HEK293 (cell line): Measurements from ENCODE around the gene TFAP2E.

ENCODE experiments used
- CTCF ChIA-PET: fragments of 350-600 bp; formaldehyde crosslinking; extraction: SDS; loops from one replicate; lab custom pipeline; 2021; ENCODE audit warnings: antibody characterized with exemption; lab: Yijun Ruan, JAX
- POLR2A ChIA-PET: fragments of 300-600 bp; formaldehyde crosslinking; extraction: SDS; loops from one replicate; lab custom pipeline; 2020; ENCODE audit warnings: antibody characterized with exemption, inconsistent platforms; lab: Yijun Ruan, JAX
- H3K27ac ChIP-seq: fragments of 200-500 bp; sonication (Bioruptor generic); 2 replicates; pipeline ENCODE4 v1.5.1; 2014; ENCODE audit warnings: low read depth, low read length, control low read depth, inconsistent platforms; ENCODE audit errors: extremely low read depth
- H3K36me3 ChIP-seq, 2 experiments: fragments of 200-500 bp in 1 of 2; sonication (Bioruptor generic) in 1 of 2; 1 replicate in 1 of 2; 2 replicates in 1 of 2; pipeline ENCODE4 v1.5.1; 2014 to 2017; ENCODE audit warnings: inconsistent platforms in 2 of 2, low read length in 2 of 2; ENCODE audit not compliant: control insufficient read depth in 2 of 2, insufficient read depth in 1 of 2
- H3K4me1 ChIP-seq: fragments of 200-500 bp; sonication (Bioruptor generic); 2 replicates; pipeline ENCODE4 v1.5.1; 2014; ENCODE audit warnings: mild to moderate bottlenecking, low read length, inconsistent platforms; ENCODE audit not compliant: control insufficient read depth, insufficient read depth
- H3K4me3 ChIP-seq: 2 replicates; pipeline ENCODE4 v1.5.1; 2011; ENCODE audit warnings: low read depth, mild to moderate bottlenecking, control low read depth, low read length, moderate library complexity
- H3K9me3 ChIP-seq: fragments of 200-500 bp; sonication (Bioruptor generic); 2 replicates; pipeline ENCODE4 v1.5.1; 2014; ENCODE audit warnings: low read depth, low read length, inconsistent platforms; ENCODE audit not compliant: control insufficient read depth, insufficient read depth
- CTCF ChIP-seq: fragments of 450-650 bp; formaldehyde crosslinking; IDR thresholded peaks from 2 replicates; pipeline ENCODE4 v1.5.1; 2016; ENCODE audit warnings: missing biosample characterization, missing genetic modification characterization
- SALL2 ChIP-seq: fragments of 450-650 bp; formaldehyde crosslinking; IDR thresholded peaks from 2 replicates; pipeline ENCODE4 v1.5.0; 2017; ENCODE audit warnings: missing biosample characterization, mild to moderate bottlenecking, missing genetic modification characterization, borderline replicate concordance
- ZBTB17 ChIP-seq: fragments of 450-650 bp; formaldehyde crosslinking; IDR thresholded peaks from 2 replicates; pipeline ENCODE4 v1.5.1; 2016; ENCODE audit warnings: missing biosample characterization, missing genetic modification characterization
- ZFP69B ChIP-seq: fragments of 450-650 bp; formaldehyde crosslinking; IDR thresholded peaks from 2 replicates; pipeline ENCODE4 v1.5.1; 2016; ENCODE audit warnings: missing biosample characterization, missing genetic modification characterization
- ZNF10 ChIP-seq: fragments of 450-650 bp; formaldehyde crosslinking; IDR thresholded peaks from 2 replicates; pipeline ENCODE4 v1.5.1; 2017; ENCODE audit warnings: missing biosample characterization, missing genetic modification characterization
- ZNF114 ChIP-seq: fragments of 450-650 bp; formaldehyde crosslinking; IDR thresholded peaks from 2 replicates; pipeline ENCODE4 v1.5.0; 2017; ENCODE audit warnings: missing biosample characterization, missing genetic modification characterization
- ZNF175 ChIP-seq: fragments of 450-650 bp; formaldehyde crosslinking; IDR thresholded peaks from 2 replicates; pipeline ENCODE4 v1.5.1; 2016; ENCODE audit warnings: missing biosample characterization, missing genetic modification characterization
- ZNF211 ChIP-seq: fragments of 450-650 bp; formaldehyde crosslinking; IDR thresholded peaks from 2 replicates; pipeline ENCODE4 v1.5.1; 2016; ENCODE audit warnings: low read depth, missing biosample characterization, missing genetic modification characterization
- ZNF24 ChIP-seq: fragments of 450-650 bp; formaldehyde crosslinking; IDR thresholded peaks from 2 replicates; pipeline ENCODE4 v1.5.1; 2016; ENCODE audit warnings: missing biosample characterization, missing genetic modification characterization
- ZNF335 ChIP-seq: fragments of 450-650 bp; formaldehyde crosslinking; conservative IDR thresholded peaks from 2 replicates; pipeline ENCODE4 v1.5.1; 2016; ENCODE audit warnings: missing biosample characterization, missing genetic modification characterization
- ZNF555 ChIP-seq: fragments of 450-650 bp; formaldehyde crosslinking; conservative IDR thresholded peaks from 2 replicates; pipeline ENCODE4 v1.5.1; 2017; ENCODE audit warnings: missing biosample characterization, mild to moderate bottlenecking, missing genetic modification characterization, inconsistent platforms
- ZNF580 ChIP-seq: fragments of 450-650 bp; formaldehyde crosslinking; IDR thresholded peaks from 2 replicates; pipeline ENCODE4 v1.5.1; 2016; ENCODE audit warnings: missing biosample characterization, missing genetic modification characterization
- ZNF600 ChIP-seq: fragments of 450-650 bp; formaldehyde crosslinking; IDR thresholded peaks from 2 replicates; pipeline ENCODE4 v1.5.1; 2016; ENCODE audit warnings: missing biosample characterization, missing genetic modification characterization
- ZNF660 ChIP-seq: fragments of 450-650 bp; IDR thresholded peaks from 2 replicates; pipeline ENCODE4 v1.5.1; 2018; ENCODE audit warnings: missing biosample characterization, mild to moderate bottlenecking, missing genetic modification characterization
- ZNF76 ChIP-seq: fragments of 450-650 bp; formaldehyde crosslinking; IDR thresholded peaks from 2 replicates; pipeline ENCODE4; 2016; ENCODE audit warnings: low read depth, missing biosample characterization, missing genetic modification characterization, borderline replicate concordance
- ZNF843 ChIP-seq: fragments of 450-650 bp; formaldehyde crosslinking; IDR thresholded peaks from 2 replicates; pipeline ENCODE4 v1.5.1; 2016; ENCODE audit warnings: missing biosample characterization, missing genetic modification characterization
- ZSCAN16 ChIP-seq: fragments of 450-650 bp; formaldehyde crosslinking; IDR thresholded peaks from 2 replicates; pipeline ENCODE4 v1.5.1; 2016; ENCODE audit warnings: missing biosample characterization, missing genetic modification characterization
- ZXDB ChIP-seq: fragments of 450-650 bp; formaldehyde crosslinking; IDR thresholded peaks from 2 replicates; pipeline ENCODE4 v1.5.1; 2016; ENCODE audit warnings: missing biosample characterization, missing genetic modification characterization
- TF ChIP-seq, protein P1 (sequence below): fragments of 450-650 bp; formaldehyde crosslinking; IDR thresholded peaks from 2 replicates; pipeline ENCODE4 v1.5.1; 2016; ENCODE audit warnings: missing biosample characterization, missing genetic modification characterization
- TF ChIP-seq, protein P2 (sequence below): fragments of 450-650 bp; formaldehyde crosslinking; conservative IDR thresholded peaks from 2 replicates; pipeline ENCODE4 v1.5.1; 2016; ENCODE audit warnings: low read depth, missing biosample characterization, missing genetic modification characterization
- TF ChIP-seq, protein P3 (sequence below): fragments of 450-650 bp; formaldehyde crosslinking; IDR thresholded peaks from 2 replicates; pipeline ENCODE4 v1.5.1; 2016; ENCODE audit warnings: missing biosample characterization, missing genetic modification characterization

Gene TFAP2E

DNA sequence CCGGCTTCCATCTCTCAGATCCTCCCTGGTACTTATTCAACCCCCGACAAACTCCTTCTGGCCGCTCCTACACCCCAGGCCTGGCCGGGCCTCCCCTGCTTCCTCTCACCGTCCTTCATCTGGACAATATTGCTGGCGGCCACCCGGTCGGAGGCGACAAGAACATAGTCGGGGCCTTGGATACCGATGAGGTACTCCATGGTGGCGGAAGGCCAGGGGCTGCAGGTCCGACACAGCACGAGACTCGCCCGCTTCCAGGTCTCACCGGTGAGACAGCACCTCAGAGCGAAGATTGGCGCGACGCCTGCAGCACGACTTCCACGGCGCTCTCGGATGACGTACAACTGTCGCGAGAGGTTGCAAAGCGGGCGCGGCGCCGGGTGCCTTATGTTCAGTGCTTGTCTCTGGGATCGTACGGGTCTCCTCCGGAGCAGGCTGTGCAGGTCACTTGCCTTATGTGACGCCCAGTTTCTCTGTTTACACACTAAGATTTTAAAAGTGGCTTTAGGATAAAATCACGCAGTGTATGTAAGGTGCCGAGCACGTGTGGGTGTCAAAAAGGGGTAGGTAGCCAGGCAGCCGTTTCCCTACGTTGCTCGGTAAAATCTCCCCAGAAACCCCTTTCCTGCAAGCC lies 68.2 kb downstream of the TFAP2E start, which contains the start of gene PSMB2 (continued):
- TF ChIP-seq, protein P1, sequence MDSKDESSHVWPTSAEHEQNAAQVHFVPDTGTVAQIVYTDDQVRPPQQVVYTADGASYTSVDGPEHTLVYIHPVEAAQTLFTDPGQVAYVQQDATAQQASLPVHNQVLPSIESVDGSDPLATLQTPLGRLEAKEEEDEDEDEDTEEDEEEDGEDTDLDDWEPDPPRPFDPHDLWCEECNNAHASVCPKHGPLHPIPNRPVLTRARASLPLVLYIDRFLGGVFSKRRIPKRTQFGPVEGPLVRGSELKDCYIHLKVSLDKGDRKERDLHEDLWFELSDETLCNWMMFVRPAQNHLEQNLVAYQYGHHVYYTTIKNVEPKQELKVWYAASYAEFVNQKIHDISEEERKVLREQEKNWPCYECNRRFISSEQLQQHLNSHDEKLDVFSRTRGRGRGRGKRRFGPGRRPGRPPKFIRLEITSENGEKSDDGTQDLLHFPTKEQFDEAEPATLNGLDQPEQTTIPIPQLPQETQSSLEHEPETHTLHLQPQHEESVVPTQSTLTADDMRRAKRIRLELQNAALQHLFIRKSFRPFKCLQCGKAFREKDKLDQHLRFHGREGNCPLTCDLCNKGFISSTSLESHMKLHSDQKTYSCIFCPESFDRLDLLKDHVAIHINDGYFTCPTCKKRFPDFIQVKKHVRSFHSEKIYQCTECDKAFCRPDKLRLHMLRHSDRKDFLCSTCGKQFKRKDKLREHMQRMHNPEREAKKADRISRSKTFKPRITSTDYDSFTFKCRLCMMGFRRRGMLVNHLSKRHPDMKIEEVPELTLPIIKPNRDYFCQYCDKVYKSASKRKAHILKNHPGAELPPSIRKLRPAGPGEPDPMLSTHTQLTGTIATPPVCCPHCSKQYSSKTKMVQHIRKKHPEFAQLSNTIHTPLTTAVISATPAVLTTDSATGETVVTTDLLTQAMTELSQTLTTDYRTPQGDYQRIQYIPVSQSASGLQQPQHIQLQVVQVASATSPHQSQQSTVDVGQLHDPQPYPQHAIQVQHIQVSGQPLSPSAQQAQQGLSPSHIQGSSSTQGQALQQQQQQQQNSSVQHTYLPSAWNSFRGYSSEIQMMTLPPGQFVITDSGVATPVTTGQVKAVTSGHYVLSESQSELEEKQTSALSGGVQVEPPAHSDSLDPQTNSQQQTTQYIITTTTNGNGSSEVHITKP (tag by site-specific recombination): no peak
- TF ChIP-seq ZNF580 (tag by site-specific recombination) (no peak), ZSCAN16 (tag by site-specific recombination) (0 out of 2 replicates have a peak, but pooled peaks have one; percentile 22), ZNF555 (tag by site-specific recombination) (no peak), ZNF600 (peak; percentile 46; the same call in 1 of the 2 replicates), ZNF335 (tag by site-specific recombination) (peak; percentile 32; the same call in 1 of the 2 replicates), ZXDB (tag by site-specific recombination) (peak; percentile 55), ZNF76 (tag by site-specific recombination) (peak; percentile 85), ZBTB17 (tag by site-specific recombination) (peak; percentile 99), SALL2 (no peak), ZNF114 (tag by site-specific recombination) (no peak), ZNF843 (tag by site-specific recombination) (no peak; the same call in 1 of the 2 replicates)
- TF ChIP-seq, protein P2, sequence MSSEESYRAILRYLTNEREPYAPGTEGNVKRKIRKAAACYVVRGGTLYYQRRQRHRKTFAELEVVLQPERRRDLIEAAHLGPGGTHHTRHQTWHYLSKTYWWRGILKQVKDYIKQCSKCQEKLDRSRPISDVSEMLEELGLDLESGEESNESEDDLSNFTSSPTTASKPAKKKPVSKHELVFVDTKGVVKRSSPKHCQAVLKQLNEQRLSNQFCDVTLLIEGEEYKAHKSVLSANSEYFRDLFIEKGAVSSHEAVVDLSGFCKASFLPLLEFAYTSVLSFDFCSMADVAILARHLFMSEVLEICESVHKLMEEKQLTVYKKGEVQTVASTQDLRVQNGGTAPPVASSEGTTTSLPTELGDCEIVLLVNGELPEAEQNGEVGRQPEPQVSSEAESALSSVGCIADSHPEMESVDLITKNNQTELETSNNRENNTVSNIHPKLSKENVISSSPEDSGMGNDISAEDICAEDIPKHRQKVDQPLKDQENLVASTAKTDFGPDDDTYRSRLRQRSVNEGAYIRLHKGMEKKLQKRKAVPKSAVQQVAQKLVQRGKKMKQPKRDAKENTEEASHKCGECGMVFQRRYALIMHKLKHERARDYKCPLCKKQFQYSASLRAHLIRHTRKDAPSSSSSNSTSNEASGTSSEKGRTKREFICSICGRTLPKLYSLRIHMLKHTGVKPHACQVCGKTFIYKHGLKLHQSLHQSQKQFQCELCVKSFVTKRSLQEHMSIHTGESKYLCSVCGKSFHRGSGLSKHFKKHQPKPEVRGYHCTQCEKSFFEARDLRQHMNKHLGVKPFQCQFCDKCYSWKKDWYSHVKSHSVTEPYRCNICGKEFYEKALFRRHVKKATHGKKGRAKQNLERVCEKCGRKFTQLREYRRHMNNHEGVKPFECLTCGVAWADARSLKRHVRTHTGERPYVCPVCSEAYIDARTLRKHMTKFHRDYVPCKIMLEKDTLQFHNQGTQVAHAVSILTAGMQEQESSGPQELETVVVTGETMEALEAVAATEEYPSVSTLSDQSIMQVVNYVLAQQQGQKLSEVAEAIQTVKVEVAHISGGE (tag by site-specific recombination): peak; percentile 59; the same call in 1 of the 2 replicates

DNA sequence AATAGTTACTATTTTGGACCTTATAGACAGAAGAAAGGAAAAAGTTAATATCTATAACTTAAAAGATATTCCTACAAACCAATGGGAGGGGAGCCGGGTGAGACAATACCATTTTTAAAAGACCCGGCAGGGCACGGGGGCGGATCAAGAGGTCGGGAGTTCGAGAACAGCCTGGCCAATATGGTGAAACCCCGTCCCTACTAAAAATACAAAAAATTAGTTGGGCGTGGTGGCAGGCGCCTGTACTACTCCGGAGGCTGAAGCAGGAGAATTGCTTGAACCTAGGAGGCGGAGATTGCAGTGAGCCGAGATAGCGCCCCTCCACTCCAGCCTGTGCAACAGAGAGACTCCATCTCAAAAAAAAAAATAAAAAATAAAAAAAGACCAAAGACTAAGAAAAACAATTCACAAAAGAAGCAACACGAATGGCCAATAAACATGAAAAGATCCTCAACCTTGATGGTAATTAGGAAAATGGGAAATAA lies 69.4 kb downstream of the TFAP2E start:
- ChIA-PET CTCF (interaction anchor here (0.6 kb wide), 1 partner anchor 80 kb away, joined by 6 read pairs; no protein-coding TSS in a partner anchor), POLR2A (interaction anchor here (0.6 to 0.7 kb wide), 2 partner anchors 203 to 811 kb away, joined by 3 to 4 read pairs; no protein-coding TSS in a partner anchor)
- Histone ChIP-seq H3K36me3 (peaks cover 0 to 6% of the 10 kb centered on the region in 2 experiments; a peak in 2 of 3 replicates), H3K4me1 (no peaks in the 10 kb centered on the region), H3K4me3 (peak overlapping the region; percentile 95), H3K9me3 (no peaks in the 10 kb centered on the region), H3K27ac (no peak overlapping the region)
- TF ChIP-seq ZNF175 (no peak), ZNF555 (tag by site-specific recombination) (no peak), ZNF660 (0 out of 2 replicates have a peak, but pooled peaks have one; percentile 32), ZNF10 (peak; percentile 14; the same call in 1 of the 2 replicates), ZNF211 (tag by site-specific recombination) (no peak), ZFP69B (tag by site-specific recombination) (no peak), ZNF24 (tag by site-specific recombination) (peak; percentile 19; the same call in 1 of the 2 replicates), ZNF335 (tag by site-specific recombination) (peak; percentile 60), CTCF (tag by site-specific recombination) (peak; percentile 42; the same call in 1 of the 2 replicates)
- TF ChIP-seq, protein P3, sequence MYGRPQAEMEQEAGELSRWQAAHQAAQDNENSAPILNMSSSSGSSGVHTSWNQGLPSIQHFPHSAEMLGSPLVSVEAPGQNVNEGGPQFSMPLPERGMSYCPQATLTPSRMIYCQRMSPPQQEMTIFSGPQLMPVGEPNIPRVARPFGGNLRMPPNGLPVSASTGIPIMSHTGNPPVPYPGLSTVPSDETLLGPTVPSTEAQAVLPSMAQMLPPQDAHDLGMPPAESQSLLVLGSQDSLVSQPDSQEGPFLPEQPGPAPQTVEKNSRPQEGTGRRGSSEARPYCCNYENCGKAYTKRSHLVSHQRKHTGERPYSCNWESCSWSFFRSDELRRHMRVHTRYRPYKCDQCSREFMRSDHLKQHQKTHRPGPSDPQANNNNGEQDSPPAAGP (tag by site-specific recombination): no peak
